Measurements from ENCODE around the gene SLC6A18.

The SLC6A18 gene

GRCh38 chr5:1185038-1185627 lies 40.0 kb upstream of the SLC6A18 start:
- no peak overlapping the region for H3K18ac ChIP-seq (ENCODE audit: low read length)
- no peak overlapping the region for H2BK120ac ChIP-seq (ENCODE audit: low read depth, low read length)
- no peak overlapping the region for H4K5ac ChIP-seq (ENCODE audit: low read length)
- H3K9ac ChIP-seq (ENCODE audit: low read length), result no peak overlapping the region
- H2AK5ac ChIP-seq (ENCODE audit: low read length), result no peak overlapping the region
- H3K56ac ChIP-seq (ENCODE audit: low read length), result no peak overlapping the region
- no peak overlapping the region for H3K4me3 ChIP-seq (ENCODE audit: low read length)
- H3K36me3 ChIP-seq (ENCODE audit: control insufficient read depth, insufficient read depth, low read length), result no peaks in the 10 kb centered on the region
- H3K27me3 ChIP-seq (ENCODE audit: insufficient read depth, low read length, poor library complexity), result no peaks in the 10 kb centered on the region
- no peak overlapping the region for H4K8ac ChIP-seq (ENCODE audit: low read depth, low read length)
- no peaks in the 10 kb centered on the region for H3K79me1 ChIP-seq (ENCODE audit: low read length)
- H3K27ac ChIP-seq (ENCODE audit: low read depth, low read length), result no peak overlapping the region
- H3K23ac ChIP-seq (ENCODE audit: low read length), result no peak overlapping the region
- no peak overlapping the region for H3K4ac ChIP-seq (ENCODE audit: low read depth, low read length)
- no peak overlapping the region for H3K4me2 ChIP-seq (ENCODE audit: low read length)
- no peak overlapping the region for H2BK15ac ChIP-seq (replicated peaks; ENCODE audit: low read depth)
- H3K4me1 ChIP-seq (ENCODE audit: control insufficient read depth, low read depth, low read length), result no peaks in the 10 kb centered on the region
- H3K79me2 ChIP-seq (ENCODE audit: control insufficient read depth, insufficient read depth, low read length), result no peaks in the 10 kb centered on the region
- H2BK5ac ChIP-seq (ENCODE audit: low read length), result no peak overlapping the region
- no peak for DNase-seq
- no CpG with 5 or more reads among the region's 10 CpGs for WGBS (ENCODE audit: extremely low coverage, insufficient coverage, low lambda C conversion rate)

GRCh38 chr5:1185629-1186350 lies 39.4 kb upstream of the SLC6A18 start:
- no peak for DNase-seq
- H3K27ac ChIP-seq (ENCODE audit: low read depth, low read length), result no peak overlapping the region

GRCh38 chr5:1186351-1187233 lies 38.6 kb upstream of the SLC6A18 start:
- Histone ChIP-seq H3K18ac (ENCODE audit: low read length) (no peak overlapping the region), H3K23ac (ENCODE audit: low read length) (no peak overlapping the region), H3K79me1 (ENCODE audit: low read length) (no peaks in the 10 kb centered on the region), H3K79me2 (ENCODE audit: control insufficient read depth, insufficient read depth, low read length) (no peaks in the 10 kb centered on the region), H2BK120ac (ENCODE audit: low read depth, low read length) (no peak overlapping the region), H3K4me2 (ENCODE audit: low read length) (no peak overlapping the region), H3K27ac (ENCODE audit: low read depth, low read length) (no peak overlapping the region), H3K9ac (ENCODE audit: low read length) (no peak overlapping the region), H3K4me3 (ENCODE audit: low read length) (no peak overlapping the region), H3K27me3 (ENCODE audit: insufficient read depth, low read length, poor library complexity) (no peaks in the 10 kb centered on the region), H2BK5ac (ENCODE audit: low read length) (no peak overlapping the region), H4K8ac (ENCODE audit: low read depth, low read length) (no peak overlapping the region), H2BK15ac (replicated peaks; ENCODE audit: low read depth) (no peak overlapping the region), H4K5ac (ENCODE audit: low read length) (no peak overlapping the region), H3K4me1 (ENCODE audit: control insufficient read depth, low read depth, low read length) (no peaks in the 10 kb centered on the region), H2AK5ac (ENCODE audit: low read length) (no peak overlapping the region), H3K36me3 (ENCODE audit: control insufficient read depth, insufficient read depth, low read length) (no peaks in the 10 kb centered on the region), H3K4ac (ENCODE audit: low read depth, low read length) (no peak overlapping the region), H3K56ac (ENCODE audit: low read length) (no peak overlapping the region)
- DNase-seq, result no peak
- no CpG with 5 or more reads among the region's 18 CpGs for WGBS (ENCODE audit: extremely low coverage, insufficient coverage, low lambda C conversion rate)

More at GRCh38 chr5:1185629-1186350, 39.4 kb upstream of the SLC6A18 start:
- Histone ChIP-seq H3K4me2 (ENCODE audit: low read length) (no peak overlapping the region), H4K5ac (ENCODE audit: low read length) (no peak overlapping the region), H3K4me1 (ENCODE audit: control insufficient read depth, low read depth, low read length) (no peaks in the 10 kb centered on the region), H3K4me3 (ENCODE audit: low read length) (no peak overlapping the region), H3K4ac (ENCODE audit: low read depth, low read length) (no peak overlapping the region), H4K8ac (ENCODE audit: low read depth, low read length) (no peak overlapping the region), H2AK5ac (ENCODE audit: low read length) (no peak overlapping the region), H2BK15ac (replicated peaks; ENCODE audit: low read depth) (no peak overlapping the region), H3K79me1 (ENCODE audit: low read length) (no peaks in the 10 kb centered on the region), H3K79me2 (ENCODE audit: control insufficient read depth, insufficient read depth, low read length) (no peaks in the 10 kb centered on the region), H2BK120ac (ENCODE audit: low read depth, low read length) (no peak overlapping the region), H3K18ac (ENCODE audit: low read length) (no peak overlapping the region), H3K56ac (ENCODE audit: low read length) (no peak overlapping the region), H3K9ac (ENCODE audit: low read length) (no peak overlapping the region), H3K27me3 (ENCODE audit: insufficient read depth, low read length, poor library complexity) (no peaks in the 10 kb centered on the region), H3K36me3 (ENCODE audit: control insufficient read depth, insufficient read depth, low read length) (no peaks in the 10 kb centered on the region), H3K23ac (ENCODE audit: low read length) (no peak overlapping the region), H2BK5ac (ENCODE audit: low read length) (no peak overlapping the region)
- WGBS (ENCODE audit: extremely low coverage, insufficient coverage, low lambda C conversion rate), result no CpG with 5 or more reads among the region's 12 CpGs

GRCh38 chr5:1187234-1187949 lies 37.8 kb upstream of the SLC6A18 start:
- H3K79me1 ChIP-seq (ENCODE audit: low read length), result no peaks in the 10 kb centered on the region
- no peak overlapping the region for H3K4ac ChIP-seq (ENCODE audit: low read depth, low read length)
- H2AK5ac ChIP-seq (ENCODE audit: low read length), result no peak overlapping the region
- no peak overlapping the region for H2BK5ac ChIP-seq (ENCODE audit: low read length)
- H3K23ac ChIP-seq (ENCODE audit: low read length), result no peak overlapping the region
- H4K5ac ChIP-seq (ENCODE audit: low read length), result no peak overlapping the region
- H3K79me2 ChIP-seq (ENCODE audit: control insufficient read depth, insufficient read depth, low read length), result no peaks in the 10 kb centered on the region
- no peak overlapping the region for H2BK120ac ChIP-seq (ENCODE audit: low read depth, low read length)
- H3K4me2 ChIP-seq (ENCODE audit: low read length), result no peak overlapping the region
- whole genome bisulfite sequencing (ENCODE audit: extremely low coverage, insufficient coverage, low lambda C conversion rate), result no CpG with 5 or more reads among the region's 18 CpGs
- no peaks in the 10 kb centered on the region for H3K27me3 ChIP-seq (ENCODE audit: insufficient read depth, low read length, poor library complexity)
- no peak overlapping the region for H2BK15ac ChIP-seq (replicated peaks; ENCODE audit: low read depth)
- DNase-seq, result no peak
- H3K27ac ChIP-seq (ENCODE audit: low read depth, low read length), result no peak overlapping the region
- no peak overlapping the region for H3K56ac ChIP-seq (ENCODE audit: low read length)
- H3K4me1 ChIP-seq (ENCODE audit: control insufficient read depth, low read depth, low read length), result no peaks in the 10 kb centered on the region
- no peak overlapping the region for H3K9ac ChIP-seq (ENCODE audit: low read length)
- no peak overlapping the region for H3K18ac ChIP-seq (ENCODE audit: low read length)
- H3K36me3 ChIP-seq (ENCODE audit: control insufficient read depth, insufficient read depth, low read length), result no peaks in the 10 kb centered on the region
- H3K4me3 ChIP-seq (ENCODE audit: low read length), result no peak overlapping the region
- no peak overlapping the region for H4K8ac ChIP-seq (ENCODE audit: low read depth, low read length)

GRCh38 chr5:1187950-1188334 lies 37.2 kb upstream of the SLC6A18 start:
- Histone ChIP-seq H3K36me3 (ENCODE audit: control insufficient read depth, insufficient read depth, low read length) (no peaks in the 10 kb centered on the region), H3K79me2 (ENCODE audit: control insufficient read depth, insufficient read depth, low read length) (no peaks in the 10 kb centered on the region), H4K8ac (ENCODE audit: low read depth, low read length) (no peak overlapping the region), H3K4ac (ENCODE audit: low read depth, low read length) (no peak overlapping the region), H3K18ac (ENCODE audit: low read length) (no peak overlapping the region), H3K4me1 (ENCODE audit: control insufficient read depth, low read depth, low read length) (no peaks in the 10 kb centered on the region), H3K4me3 (ENCODE audit: low read length) (no peak overlapping the region), H3K23ac (ENCODE audit: low read length) (no peak overlapping the region), H3K27me3 (ENCODE audit: insufficient read depth, low read length, poor library complexity) (no peaks in the 10 kb centered on the region), H2AK5ac (ENCODE audit: low read length) (no peak overlapping the region), H3K56ac (ENCODE audit: low read length) (no peak overlapping the region), H3K9ac (ENCODE audit: low read length) (no peak overlapping the region), H2BK120ac (ENCODE audit: low read depth, low read length) (no peak overlapping the region), H2BK15ac (replicated peaks; ENCODE audit: low read depth) (no peak overlapping the region), H3K4me2 (ENCODE audit: low read length) (no peak overlapping the region), H3K27ac (ENCODE audit: low read depth, low read length) (no peak overlapping the region), H3K79me1 (ENCODE audit: low read length) (no peaks in the 10 kb centered on the region), H4K5ac (ENCODE audit: low read length) (no peak overlapping the region), H2BK5ac (ENCODE audit: low read length) (no peak overlapping the region)
- WGBS (ENCODE audit: extremely low coverage, insufficient coverage, low lambda C conversion rate), result no CpG with 5 or more reads among the region's 8 CpGs
- DNase-seq, result no peak
